H9 (cell line): ENCODE data around the gene VOPP1. TPM values are rescaled to one million over a fixed set of nuclear protein-coding genes. Genes with fewer than 3 reads are reported as not detected.
A peak's percentile ranks its signal among the peaks of the same experiment; 100 is the strongest.

Experiments
- DNase-seq: peaks from one replicate; pipeline ENCODE4 v3.0.0-alpha.2; 2017
- H2AFZ ChIP-seq: one replicate; pipeline ENCODE4 v1.6.1; 2013; ENCODE audit warnings: mild to moderate bottlenecking, low read length, control low read depth, moderate library complexity
- H2AK5ac ChIP-seq: 2 replicates; pipeline ENCODE4 v1.6.1; 2013; ENCODE audit warnings: low read length, control low read depth, mixed read lengths; ENCODE audit not compliant: insufficient read length
- H2BK120ac ChIP-seq: one replicate; pipeline ENCODE4 v1.6.1; 2013; ENCODE audit warnings: low read depth, mild to moderate bottlenecking, low read length, control low read depth, inconsistent platforms; ENCODE audit not compliant: poor library complexity, severe bottlenecking
- H2BK12ac ChIP-seq: 2 replicates; pipeline ENCODE4 v1.6.1; 2013; ENCODE audit warnings: low read length, control low read depth, mixed read lengths, low read depth; ENCODE audit not compliant: insufficient read length
- H2BK15ac ChIP-seq: 2 replicates; pipeline ENCODE4 v1.6.1; 2013; ENCODE audit warnings: low read depth, low read length, control low read depth
- H2BK20ac ChIP-seq: one replicate; pipeline ENCODE4 v1.6.1; 2013; ENCODE audit warnings: low read depth, mild to moderate bottlenecking, low read length, control low read depth, inconsistent platforms; ENCODE audit not compliant: poor library complexity, severe bottlenecking
- H2BK5ac ChIP-seq: 2 replicates; pipeline ENCODE4 v1.6.1; 2013; ENCODE audit warnings: low read length, control low read depth, mixed read lengths; ENCODE audit not compliant: insufficient read length
- H3K14ac ChIP-seq: 2 replicates; pipeline ENCODE4 v1.6.1; 2013; ENCODE audit warnings: low read length, control low read depth; ENCODE audit not compliant: insufficient read depth
- H3K18ac ChIP-seq: 2 replicates; pipeline ENCODE4 v1.6.1; 2013; ENCODE audit warnings: low read depth, mild to moderate bottlenecking, mixed read lengths, low read length, control low read depth; ENCODE audit not compliant: insufficient read length
- H3K23ac ChIP-seq: 2 replicates; pipeline ENCODE4 v1.6.1; 2013; ENCODE audit warnings: low read length, control low read depth, mixed read lengths, low read depth; ENCODE audit not compliant: insufficient read length
- H3K23me2 ChIP-seq: 2 replicates; pipeline ENCODE4 v1.6.1; 2013; ENCODE audit warnings: low read depth, mild to moderate bottlenecking, mixed read lengths, low read length, control low read depth; ENCODE audit not compliant: insufficient read length, poor library complexity, severe bottlenecking
- H3K27ac ChIP-seq: 2 replicates; pipeline ENCODE4 v1.5.1; 2013; ENCODE audit warnings: low read length, control low read depth, mixed read lengths, low read depth; ENCODE audit not compliant: insufficient read length
- H3K27me3 ChIP-seq: 2 replicates; pipeline ENCODE4 v1.6.1; 2013; ENCODE audit warnings: low read length, control low read depth, inconsistent platforms; ENCODE audit not compliant: insufficient read depth
- H3K4ac ChIP-seq: 2 replicates; pipeline ENCODE4 v1.6.1; 2013; ENCODE audit warnings: low read depth, mild to moderate bottlenecking, control low read depth, inconsistent platforms, low read length, moderate library complexity
- H3K4me1 ChIP-seq: 2 replicates; pipeline ENCODE4 v1.6.1; 2013; ENCODE audit warnings: low read length, control low read depth, inconsistent platforms; ENCODE audit not compliant: insufficient read depth
- H3K4me2 ChIP-seq: 2 replicates; pipeline ENCODE4 v1.6.1; 2013; ENCODE audit warnings: low read length, control low read depth, mixed read lengths; ENCODE audit not compliant: insufficient read length, insufficient read depth
- H3K56ac ChIP-seq: 2 replicates; pipeline ENCODE4 v1.6.1; 2013; ENCODE audit warnings: low read depth, mild to moderate bottlenecking, mixed read lengths, low read length, control low read depth; ENCODE audit not compliant: insufficient read length
- H3K79me1 ChIP-seq: 2 replicates; pipeline ENCODE4 v1.6.1; 2013; ENCODE audit warnings: low read depth, mild to moderate bottlenecking, moderate library complexity, low read length, control low read depth, inconsistent platforms; ENCODE audit not compliant: insufficient read depth, poor library complexity, severe bottlenecking
- H3K79me2 ChIP-seq: 2 replicates; pipeline ENCODE4 v1.6.1; 2013; ENCODE audit warnings: low read length, control low read depth, inconsistent platforms; ENCODE audit not compliant: insufficient read depth
- H3K9ac ChIP-seq: 2 replicates; pipeline ENCODE4 v1.6.1; 2013; ENCODE audit warnings: low read length, control low read depth, mixed read lengths; ENCODE audit not compliant: insufficient read length; ENCODE audit errors: extremely low read depth
- H3K9me3 ChIP-seq: one replicate; pipeline ENCODE4 v1.6.1; 2013; ENCODE audit warnings: low read depth, low read length, inconsistent platforms; ENCODE audit not compliant: control insufficient read depth
- H3T11ph ChIP-seq: one replicate; pipeline ENCODE4 v1.6.1; 2013; ENCODE audit warnings: mild to moderate bottlenecking, low read length, control low read depth, inconsistent platforms
- H4K20me1 ChIP-seq: one replicate; pipeline ENCODE4 v1.6.1; 2013; ENCODE audit not compliant: control insufficient read depth, insufficient read length, insufficient read depth
- H4K5ac ChIP-seq: 2 replicates; pipeline ENCODE4 v1.6.1; 2013; ENCODE audit warnings: low read depth, mild to moderate bottlenecking, mixed read lengths, low read length, control low read depth; ENCODE audit not compliant: insufficient read length
- H4K8ac ChIP-seq: replicated peaks from 2 replicates; pipeline ENCODE4 v1.6.1; 2013; ENCODE audit warnings: low read length, control low read depth, mixed read lengths, low read depth; ENCODE audit not compliant: insufficient read length
- H4K91ac ChIP-seq: 2 replicates; pipeline ENCODE4 v1.6.1; 2013; ENCODE audit warnings: low read depth, mild to moderate bottlenecking, moderate library complexity, mixed read lengths, low read length, control low read depth; ENCODE audit not compliant: insufficient read length
- H3K27ac Mint-ChIP-seq, 3 experiments: 2 replicates in 2 of 3; 3 replicates in 1 of 3; pipeline ENCODE4 v1.8.0; 2020 to 2021; ENCODE audit warnings: mixed read lengths in 3 of 3, mild to moderate bottlenecking in 1 of 3, moderate library complexity in 1 of 3
- H3K27me3 Mint-ChIP-seq: 2 replicates; pipeline ENCODE4 v1.8.0; 2021; ENCODE audit warnings: low read depth, mild to moderate bottlenecking, moderate library complexity, mixed read lengths
- H3K36me3 Mint-ChIP-seq, 3 experiments: 2 replicates in 2 of 3; 3 replicates in 1 of 3; pipeline ENCODE4 v1.8.0; 2020 to 2021; ENCODE audit warnings: low read depth in 3 of 3, mixed read lengths in 3 of 3; ENCODE audit not compliant: insufficient read depth in 1 of 3
- H3K4me1 Mint-ChIP-seq, 2 experiments: 2 replicates each; pipeline ENCODE4 v1.8.0; 2020; ENCODE audit warnings: mixed read lengths in 2 of 2
- H3K4me3 Mint-ChIP-seq, 2 experiments: 2 replicates in 1 of 2; 3 replicates in 1 of 2; pipeline ENCODE4 v1.8.0; 2020 to 2021; ENCODE audit warnings: mild to moderate bottlenecking in 2 of 2, mixed read lengths in 2 of 2, moderate library complexity in 1 of 2
- H3K9me3 Mint-ChIP-seq, 2 experiments: 2 replicates in 1 of 2; 3 replicates in 1 of 2; pipeline ENCODE4 v1.8.0; 2020; ENCODE audit warnings: mild to moderate bottlenecking in 2 of 2, mixed read lengths in 2 of 2, moderate library complexity in 1 of 2
- CTCF ChIP-seq: fragments of 200-600 bp; sonication (generic); conservative IDR thresholded peaks from 3 replicates; pipeline ENCODE4 v1.8.0; 2021; ENCODE audit warnings: antibody characterized with exemption, mild to moderate bottlenecking
- WGBS: extraction: QIAGEN DNeasy Blood & Tissue Kit; methylation state at CpG from one replicate; pipeline ENCODE4 v1.1.7; 2013; ENCODE audit warnings: missing lambda C conversion rate, low lambda C conversion rate, mixed read lengths; ENCODE audit not compliant: insufficient read length; ENCODE audit errors: extremely low coverage; 5-methylcytosine and 5-hydroxymethylcytosine counted together
- total RNA-seq: library from RNA; stranded (reverse); gene quantifications from 2 replicates; pipeline ENCODE4 v1.2.1, GENCODE V29; 2021

The VOPP1 gene
- total RNA-seq, 1 experiment from 2014 or later, result 55.7 TPM

GRCh38 chr7:55533729-55534080, 38.6 kb downstream of the VOPP1 start:
- H3K27ac Mint-ChIP-seq, result peak overlapping the region in 1 of 3 experiments; percentile 88; a peak in 2 of 7 replicates
- Histone ChIP-seq H3K9ac (no peak overlapping the region), H3K9me3 (no peaks in the 10 kb centered on the region), H3K79me2 (peaks cover 11% of the 10 kb centered on the region; the same call in 1 of the 2 replicates), H3K27me3 (no peaks in the 10 kb centered on the region), H2BK120ac (no peak overlapping the region), H2BK20ac (no peak overlapping the region), H3K4me2 (no peak overlapping the region), H3K4me1 (peaks cover 6% of the 10 kb centered on the region; the same call in 1 of the 2 replicates), H2BK12ac (no peak overlapping the region), H3T11ph (no peak overlapping the region), H3K23me2 (no peaks in the 10 kb centered on the region), H4K5ac (no peak overlapping the region), H3K79me1 (peaks cover 6% of the 10 kb centered on the region), H2AFZ (no peak overlapping the region), H4K8ac (no peak overlapping the region), H2BK5ac (no peak overlapping the region), H3K23ac (no peak overlapping the region), H4K20me1 (peaks cover 2% of the 10 kb centered on the region), H3K56ac (no peak overlapping the region), H3K14ac (no peak overlapping the region), H3K4ac (no peak overlapping the region), H2AK5ac (no peak overlapping the region), H3K18ac (no peak overlapping the region), H2BK15ac (no peak overlapping the region), H3K27ac (no peak overlapping the region), H4K91ac (no peak overlapping the region)
- no peak for DNase-seq
- no peak for TF ChIP-seq CTCF
- H3K4me3 Mint-ChIP-seq, result no peak overlapping the region
- no peaks in the 10 kb centered on the region for H3K9me3 Mint-ChIP-seq
- peaks cover 0 to 2% (median 0%) of the 10 kb centered on the region in 3 experiments; a peak in 2 of 7 replicates for H3K36me3 Mint-ChIP-seq
- H3K4me1 Mint-ChIP-seq, result peaks cover 63 to 71% of the 10 kb centered on the region in 2 experiments
- no peaks in the 10 kb centered on the region for H3K27me3 Mint-ChIP-seq
- no CpG with 5 or more reads among the region's 2 CpGs for WGBS
